K562 (cell line): ENCODE results near the gene GABRD. TPM values are rescaled to one million over a fixed set of nuclear protein-coding genes. Genes with fewer than 3 reads are reported as not detected.

Source experiments
- ATF7 ChIP-seq: fragments of 450-650 bp; IDR thresholded peaks from 2 replicates; pipeline ENCODE4 v1.7.1; 2014; ENCODE audit warnings: mild to moderate bottlenecking, moderate library complexity
- CBX1 ChIP-seq: sonication (generic); IDR thresholded peaks from 2 replicates; pipeline ENCODE4 v1.6.1; 2016; ENCODE audit warnings: antibody characterized with exemption, low read depth, mild to moderate bottlenecking
- CXXC5 ChIP-seq: fragments of 250-450 bp; sonication (Bioruptor Pico); IDR thresholded peaks from 2 replicates; pipeline ENCODE4 v1.8.0; 2022; ENCODE audit warnings: inconsistent platforms, mild to moderate bottlenecking, moderate library complexity
- ELF1 ChIP-seq: fragments of 200-800 bp; sonication (Bioruptor generic); IDR thresholded peaks from 2 replicates; pipeline ENCODE4 v1.6.1; 2016; ENCODE audit warnings: missing genetic modification characterization, missing compliant biosample characterization
- ESRRA ChIP-seq: fragments of 450-650 bp; IDR thresholded peaks from 2 replicates; pipeline ENCODE4 v1.6.1; 2014; ENCODE audit warnings: low read depth, mild to moderate bottlenecking, moderate library complexity, borderline replicate concordance
- HMG20B ChIP-seq: fragments of 250-450 bp; sonication (Bioruptor Pico); IDR thresholded peaks from 2 replicates; pipeline ENCODE4 v1.5.0; 2021; ENCODE audit warnings: mild to moderate bottlenecking
- JUNB ChIP-seq: fragments of 450-650 bp; formaldehyde crosslinking; conservative IDR thresholded peaks from 2 replicates; pipeline ENCODE4 v1.4.0; 2020; ENCODE audit warnings: mild to moderate bottlenecking
- MBD2 ChIP-seq: sonication (generic); IDR thresholded peaks from 2 replicates; pipeline ENCODE4 v1.6.1; 2016; ENCODE audit warnings: low read depth, borderline replicate concordance
- MCM3 ChIP-seq: fragments of 450-650 bp; IDR thresholded peaks from 2 replicates; pipeline ENCODE4 v1.6.1; 2016
- NELFE ChIP-seq: IDR thresholded peaks from 2 replicates; pipeline ENCODE4 v1.6.1; 2011; ENCODE audit warnings: mild to moderate bottlenecking; ENCODE audit not compliant: insufficient read depth, insufficient read length
- PCBP1 ChIP-seq: fragments of 200-400 bp; formaldehyde crosslinking; IDR thresholded peaks from 2 replicates; pipeline ENCODE4 v1.6.1; 2018; ENCODE audit warnings: mild to moderate bottlenecking, low read depth, low read length; ENCODE audit not compliant: poor library complexity, severe bottlenecking
- POLR3A ChIP-seq: IDR thresholded peaks from 2 replicates; pipeline ENCODE4 v1.6.1; 2011; ENCODE audit warnings: borderline replicate concordance, mild to moderate bottlenecking, moderate library complexity; ENCODE audit not compliant: insufficient read length, insufficient read depth; ENCODE audit errors: extremely low read depth
- RBFOX2 ChIP-seq: fragments of 200-400 bp; formaldehyde crosslinking; IDR thresholded peaks from 2 replicates; pipeline ENCODE4 v1.6.1; 2017; ENCODE audit warnings: low read depth, mild to moderate bottlenecking, low read length, moderate library complexity
- RBM14 ChIP-seq: fragments of 200-400 bp; formaldehyde crosslinking; IDR thresholded peaks from 2 replicates; pipeline ENCODE4 v1.6.1; 2018; ENCODE audit warnings: low read depth, mild to moderate bottlenecking, low read length, moderate library complexity, borderline replicate concordance; ENCODE audit not compliant: insufficient read depth
- STAG1 ChIP-seq: sonication (generic); formaldehyde crosslinking; IDR thresholded peaks from 2 replicates; pipeline ENCODE4 v1.5.0; 2020; ENCODE audit warnings: missing genetic modification reagents, borderline replicate concordance
- polyA plus RNA-seq, 8 experiments: library from polyadenylated mRNA; depleted of rRNA in 4 of 8; stranded (reverse) in 5 of 8; unstranded in 3 of 8; fragments of >200 nt; fragmentation: Nextera tagmentation in 2 of 8; fragmentation: Illumina TruSeq in 1 of 8; extraction: Ambion mirVana in 2 of 8; extraction: Trizol in 1 of 8; gene quantifications; 2 replicates each; pipeline versions ENCODE4 v1.2.1 to v1.2.3, GENCODE V29; 2011 to 2014; ENCODE audit warnings: inconsistent platforms in 1 of 8, missing spikeins in 1 of 8
- total RNA-seq, 7 experiments: library from RNA; depleted of rRNA in 6 of 7; stranded (reverse); fragments of >200 nt in 6 of 7; fragmentation: Illumina TruSeq in 2 of 7; extraction: Trizol in 2 of 7; gene quantifications; 2 replicates each; pipeline versions ENCODE4 v1.2.1 to v1.2.3, GENCODE V29; 2011 to 2021; ENCODE audit warnings: low replicate concordance in 1 of 7
- TF ChIP-seq, protein P1 (sequence below): sonication (generic); formaldehyde crosslinking; IDR thresholded peaks from 2 replicates; pipeline ENCODE4 v1.8.1; 2023; ENCODE audit warnings: mild to moderate bottlenecking, missing genetic modification reagents
- TF ChIP-seq, protein P2 (sequence below): fragments of 450-650 bp; IDR thresholded peaks from 2 replicates; pipeline ENCODE4 v1.6.1; 2018; ENCODE audit not compliant: partially characterized antibody
- TF ChIP-seq, protein P3 (sequence below): sonication (generic); formaldehyde crosslinking; IDR thresholded peaks from 2 replicates; pipeline ENCODE4 v1.8.0; 2022; ENCODE audit warnings: missing genetic modification reagents, mild to moderate bottlenecking, moderate library complexity, borderline replicate concordance
- TF ChIP-seq, protein P4 (sequence below): fragments of 200-800 bp; sonication (Bioruptor generic); IDR thresholded peaks from 2 replicates; pipeline ENCODE4 v1.6.1; 2017; ENCODE audit warnings: missing genetic modification characterization, missing compliant biosample characterization

The GABRD gene
- total and polyA plus RNA-seq, 9 of the 15 experiments (the other 6 are each of a cell fraction or from before 2014, with no cell fraction given): 0.07 TPM; not detected in 8

DNA sequence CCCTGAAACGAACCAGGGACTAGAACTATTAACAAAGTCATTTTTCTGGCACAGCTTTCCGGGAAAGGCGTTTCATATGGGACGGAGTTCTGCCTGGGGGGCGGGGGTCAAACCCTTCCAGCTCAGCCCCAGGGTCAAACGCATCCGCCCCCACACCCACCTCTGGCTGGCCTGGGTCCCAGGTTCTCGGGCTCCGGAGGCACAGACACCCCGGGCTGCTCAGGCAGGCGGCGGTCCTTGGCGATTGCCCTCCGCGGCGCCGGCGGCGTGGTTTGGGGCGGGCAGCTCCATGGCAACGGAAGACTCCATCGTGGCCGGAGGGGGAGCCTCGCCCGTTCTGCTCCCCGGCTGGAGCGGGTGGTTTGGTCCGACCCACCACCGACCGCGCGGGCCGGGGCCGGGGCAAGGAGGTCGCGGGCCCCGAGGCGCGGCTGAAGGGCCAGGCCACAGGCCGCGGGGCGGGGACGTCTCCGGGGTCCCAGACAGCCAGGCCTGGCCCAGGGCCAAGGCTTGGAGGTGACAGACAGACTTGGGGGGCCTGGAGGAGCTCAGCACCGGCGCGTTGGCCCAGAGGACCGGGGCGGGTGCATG lies 15.5 kb upstream of the GABRD start, which contains the start of gene CFAP74 (continued):
- TF ChIP-seq, protein P1, sequence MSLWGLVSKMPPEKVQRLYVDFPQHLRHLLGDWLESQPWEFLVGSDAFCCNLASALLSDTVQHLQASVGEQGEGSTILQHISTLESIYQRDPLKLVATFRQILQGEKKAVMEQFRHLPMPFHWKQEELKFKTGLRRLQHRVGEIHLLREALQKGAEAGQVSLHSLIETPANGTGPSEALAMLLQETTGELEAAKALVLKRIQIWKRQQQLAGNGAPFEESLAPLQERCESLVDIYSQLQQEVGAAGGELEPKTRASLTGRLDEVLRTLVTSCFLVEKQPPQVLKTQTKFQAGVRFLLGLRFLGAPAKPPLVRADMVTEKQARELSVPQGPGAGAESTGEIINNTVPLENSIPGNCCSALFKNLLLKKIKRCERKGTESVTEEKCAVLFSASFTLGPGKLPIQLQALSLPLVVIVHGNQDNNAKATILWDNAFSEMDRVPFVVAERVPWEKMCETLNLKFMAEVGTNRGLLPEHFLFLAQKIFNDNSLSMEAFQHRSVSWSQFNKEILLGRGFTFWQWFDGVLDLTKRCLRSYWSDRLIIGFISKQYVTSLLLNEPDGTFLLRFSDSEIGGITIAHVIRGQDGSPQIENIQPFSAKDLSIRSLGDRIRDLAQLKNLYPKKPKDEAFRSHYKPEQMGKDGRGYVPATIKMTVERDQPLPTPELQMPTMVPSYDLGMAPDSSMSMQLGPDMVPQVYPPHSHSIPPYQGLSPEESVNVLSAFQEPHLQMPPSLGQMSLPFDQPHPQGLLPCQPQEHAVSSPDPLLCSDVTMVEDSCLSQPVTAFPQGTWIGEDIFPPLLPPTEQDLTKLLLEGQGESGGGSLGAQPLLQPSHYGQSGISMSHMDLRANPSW (CRISPR knock-in tag): no peak
- TF ChIP-seq CXXC5 (CRISPR knock-in tag) (peak; percentile 57; the same call in 1 of the 2 replicates), HMG20B (no peak), NELFE (no peak), RBFOX2 (0 out of 2 replicates have a peak, but pooled peaks have one; percentile 28), JUNB (CRISPR knock-in tag) (no peak), RBM14 (0 out of 2 replicates have a peak, but pooled peaks have one; percentile 81), STAG1 (peak; percentile 36), PCBP1 (peak; percentile 68), ELF1 (tag) (no peak), MCM3 (no peak), ATF7 (peak; percentile 99), ESRRA (peak; percentile 44; the same call in 1 of the 2 replicates), CBX1 (peak; percentile 64; the same call in 1 of the 2 replicates), POLR3A (no peak), MBD2 (peak; percentile 91)
- TF ChIP-seq, protein P2, sequence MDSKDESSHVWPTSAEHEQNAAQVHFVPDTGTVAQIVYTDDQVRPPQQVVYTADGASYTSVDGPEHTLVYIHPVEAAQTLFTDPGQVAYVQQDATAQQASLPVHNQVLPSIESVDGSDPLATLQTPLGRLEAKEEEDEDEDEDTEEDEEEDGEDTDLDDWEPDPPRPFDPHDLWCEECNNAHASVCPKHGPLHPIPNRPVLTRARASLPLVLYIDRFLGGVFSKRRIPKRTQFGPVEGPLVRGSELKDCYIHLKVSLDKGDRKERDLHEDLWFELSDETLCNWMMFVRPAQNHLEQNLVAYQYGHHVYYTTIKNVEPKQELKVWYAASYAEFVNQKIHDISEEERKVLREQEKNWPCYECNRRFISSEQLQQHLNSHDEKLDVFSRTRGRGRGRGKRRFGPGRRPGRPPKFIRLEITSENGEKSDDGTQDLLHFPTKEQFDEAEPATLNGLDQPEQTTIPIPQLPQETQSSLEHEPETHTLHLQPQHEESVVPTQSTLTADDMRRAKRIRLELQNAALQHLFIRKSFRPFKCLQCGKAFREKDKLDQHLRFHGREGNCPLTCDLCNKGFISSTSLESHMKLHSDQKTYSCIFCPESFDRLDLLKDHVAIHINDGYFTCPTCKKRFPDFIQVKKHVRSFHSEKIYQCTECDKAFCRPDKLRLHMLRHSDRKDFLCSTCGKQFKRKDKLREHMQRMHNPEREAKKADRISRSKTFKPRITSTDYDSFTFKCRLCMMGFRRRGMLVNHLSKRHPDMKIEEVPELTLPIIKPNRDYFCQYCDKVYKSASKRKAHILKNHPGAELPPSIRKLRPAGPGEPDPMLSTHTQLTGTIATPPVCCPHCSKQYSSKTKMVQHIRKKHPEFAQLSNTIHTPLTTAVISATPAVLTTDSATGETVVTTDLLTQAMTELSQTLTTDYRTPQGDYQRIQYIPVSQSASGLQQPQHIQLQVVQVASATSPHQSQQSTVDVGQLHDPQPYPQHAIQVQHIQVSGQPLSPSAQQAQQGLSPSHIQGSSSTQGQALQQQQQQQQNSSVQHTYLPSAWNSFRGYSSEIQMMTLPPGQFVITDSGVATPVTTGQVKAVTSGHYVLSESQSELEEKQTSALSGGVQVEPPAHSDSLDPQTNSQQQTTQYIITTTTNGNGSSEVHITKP: peak; percentile 99
- TF ChIP-seq, protein P3, sequence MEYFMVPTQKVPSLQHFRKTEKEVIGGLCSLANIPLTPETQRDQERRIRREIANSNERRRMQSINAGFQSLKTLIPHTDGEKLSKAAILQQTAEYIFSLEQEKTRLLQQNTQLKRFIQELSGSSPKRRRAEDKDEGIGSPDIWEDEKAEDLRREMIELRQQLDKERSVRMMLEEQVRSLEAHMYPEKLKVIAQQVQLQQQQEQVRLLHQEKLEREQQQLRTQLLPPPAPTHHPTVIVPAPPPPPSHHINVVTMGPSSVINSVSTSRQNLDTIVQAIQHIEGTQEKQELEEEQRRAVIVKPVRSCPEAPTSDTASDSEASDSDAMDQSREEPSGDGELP: peak; percentile 46; the same call in 1 of the 2 replicates
- TF ChIP-seq, protein P4, sequence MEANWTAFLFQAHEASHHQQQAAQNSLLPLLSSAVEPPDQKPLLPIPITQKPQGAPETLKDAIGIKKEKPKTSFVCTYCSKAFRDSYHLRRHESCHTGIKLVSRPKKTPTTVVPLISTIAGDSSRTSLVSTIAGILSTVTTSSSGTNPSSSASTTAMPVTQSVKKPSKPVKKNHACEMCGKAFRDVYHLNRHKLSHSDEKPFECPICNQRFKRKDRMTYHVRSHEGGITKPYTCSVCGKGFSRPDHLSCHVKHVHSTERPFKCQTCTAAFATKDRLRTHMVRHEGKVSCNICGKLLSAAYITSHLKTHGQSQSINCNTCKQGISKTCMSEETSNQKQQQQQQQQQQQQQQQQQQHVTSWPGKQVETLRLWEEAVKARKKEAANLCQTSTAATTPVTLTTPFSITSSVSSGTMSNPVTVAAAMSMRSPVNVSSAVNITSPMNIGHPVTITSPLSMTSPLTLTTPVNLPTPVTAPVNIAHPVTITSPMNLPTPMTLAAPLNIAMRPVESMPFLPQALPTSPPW (CRISPR knock-in tag): peak; percentile 39; the same call in 1 of the 2 replicates
